Measurements from ENCODE around the gene NDUFAF3. TPM values are rescaled to one million over a fixed set of nuclear protein-coding genes. Genes with fewer than 3 reads are reported as not detected.
"Not testable (repeated sequence)": the region's sequence is repeated elsewhere in the genome, so short reads cannot be mapped to it uniquely, and the experiment has no call there.

NDUFAF3 gene
- total RNA-seq, 1 experiment from 2014 or later = 109 TPM

GRCh38 chr3:49007068-49007770, 14.7 kb upstream of the NDUFAF3 start, which contains the start of gene WDR6:
Gene WDR6 (plus strand): TSS chr3:49007391. CDS start chr3:49007432, 41 bp downstream.
- peak; percentile 94 to 96 for DNase-seq (ENCODE audit: low read depth in 1 of 2, low spot score in 2 of 2)

DNA sequence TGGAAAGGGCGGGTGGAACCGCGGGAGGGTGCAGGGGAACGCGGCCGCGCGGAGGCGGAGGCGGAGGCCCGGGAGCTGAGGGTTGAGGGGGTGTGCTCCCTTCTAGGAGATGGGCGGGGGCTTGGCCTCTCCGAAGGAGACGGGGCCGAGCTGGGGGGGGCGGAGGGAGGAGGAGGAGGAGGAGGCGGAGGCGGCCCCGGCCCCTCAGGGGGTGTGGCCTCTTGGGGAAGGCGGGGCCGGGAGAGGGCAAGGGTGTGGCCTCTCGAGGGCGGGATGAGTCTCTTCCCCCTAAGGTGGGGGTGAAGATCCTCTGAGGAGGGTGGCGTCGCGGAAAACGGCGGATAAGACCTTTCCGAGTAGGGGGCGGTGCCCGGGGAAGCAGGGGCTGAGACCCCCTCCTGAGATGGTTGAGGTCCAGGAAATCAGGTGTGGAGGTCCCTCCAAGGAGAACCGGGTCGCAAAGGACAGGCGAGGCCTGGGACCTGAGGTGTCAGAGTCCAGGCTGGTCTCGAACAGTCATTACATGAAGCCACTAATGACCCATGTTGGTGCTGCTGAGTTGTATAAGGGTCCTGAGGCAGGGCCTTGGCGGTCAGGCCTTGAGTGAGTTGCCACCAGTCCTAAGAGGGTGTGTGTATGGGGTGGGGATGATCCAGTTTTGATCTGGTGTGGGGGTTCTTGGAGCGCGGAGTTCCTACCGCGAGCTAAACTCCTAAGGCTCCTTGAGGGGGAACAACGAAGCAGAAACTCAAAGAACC, 14.0 kb upstream of the NDUFAF3 start:
- Histone ChIP-seq H3K27me3 (replicated peaks) (no peaks in the 10 kb centered on the region), H3K27ac (peak overlapping the region; percentile 65; the same call in 1 of the 2 replicates), H3K36me3 (peaks cover 23% of the 10 kb centered on the region), H3K4me1 (replicated peaks) (peaks cover 14% of the 10 kb centered on the region), H3K9me3 (replicated peaks) (no peaks in the 10 kb centered on the region), H3K4me3 (peak overlapping the region; percentile 65)
- DNase-seq (ENCODE audit: low read depth in 1 of 2, low spot score in 2 of 2) = peak; percentile 81 to 92

More at GRCh38 chr3:49007068-49007770, 14.7 kb upstream of the NDUFAF3 start, which contains the start of gene WDR6:
- H3K4me3 ChIP-seq = peak within 1 kb of the TSS; percentile 65
- peak within 1 kb of the TSS; percentile 65 for H3K27ac ChIP-seq
- H3K36me3 ChIP-seq = peaks cover 16% of the 10 kb centered on the region
- no peaks in the 10 kb centered on the region for H3K27me3 ChIP-seq (replicated peaks)
- peaks cover 14% of the 10 kb centered on the region for H3K4me1 ChIP-seq (replicated peaks)
- no peaks in the 10 kb centered on the region for H3K9me3 ChIP-seq (replicated peaks)

- not testable (repeated sequence) for DNase-seq (ENCODE audit: low read depth in 1 of 2, low spot score in 2 of 2); H3K9me3 ChIP-seq (replicated peaks); H3K27ac ChIP-seq; H3K27me3 ChIP-seq (replicated peaks); H3K4me3 ChIP-seq
- Histone ChIP-seq H3K36me3 (peaks cover 29% of the 10 kb centered on the region), H3K4me1 (replicated peaks) (peaks cover 14% of the 10 kb centered on the region)
These were observed 13.3 kb upstream of the NDUFAF3 start for GRCh38 chr3:49008627-49009026.

GRCh38 chr3:49009396-49009795, 12.5 kb upstream of the NDUFAF3 start:
- Histone ChIP-seq H3K9me3 (replicated peaks) (no peaks in the 10 kb centered on the region), H3K27me3 (replicated peaks) (no peaks in the 10 kb centered on the region), H3K27ac (no peak overlapping the region), H3K4me3 (no peak overlapping the region), H3K36me3 (peaks cover 37% of the 10 kb centered on the region), H3K4me1 (replicated peaks) (peaks cover 14% of the 10 kb centered on the region)
- no peak for DNase-seq (ENCODE audit: low read depth in 1 of 2, low spot score in 2 of 2)

DNA sequence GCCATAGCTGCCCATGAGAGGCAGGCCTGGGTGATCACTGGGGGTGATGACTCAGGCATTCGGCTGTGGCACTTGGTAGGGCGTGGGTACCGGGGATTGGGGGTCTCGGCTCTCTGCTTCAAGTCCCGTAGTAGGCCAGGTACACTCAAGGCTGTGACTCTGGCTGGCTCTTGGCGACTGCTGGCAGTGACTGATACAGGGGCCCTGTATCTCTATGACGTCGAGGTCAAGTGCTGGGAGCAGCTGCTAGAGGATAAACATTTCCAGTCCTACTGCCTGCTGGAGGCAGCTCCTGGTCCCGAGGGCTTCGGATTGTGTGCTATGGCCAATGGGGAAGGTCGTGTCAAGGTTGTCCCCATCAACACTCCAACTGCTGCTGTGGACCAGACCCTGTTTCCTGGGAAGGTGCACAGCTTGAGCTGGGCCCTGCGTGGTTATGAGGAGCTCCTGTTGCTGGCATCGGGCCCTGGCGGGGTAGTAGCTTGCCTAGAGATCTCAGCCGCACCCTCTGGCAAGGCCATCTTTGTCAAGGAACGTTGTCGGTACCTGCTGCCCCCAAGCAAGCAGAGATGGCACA, 9.4 kb upstream of the NDUFAF3 start:
- H3K27ac ChIP-seq = no peak overlapping the region
- H3K36me3 ChIP-seq = peaks cover 60% of the 10 kb centered on the region
- no peaks in the 10 kb centered on the region for H3K9me3 ChIP-seq (replicated peaks)
- H3K4me3 ChIP-seq = no peak overlapping the region
- H3K27me3 ChIP-seq (replicated peaks) = no peaks in the 10 kb centered on the region
- no peak for DNase-seq (ENCODE audit: low read depth in 1 of 2, low spot score in 2 of 2)
- peaks cover 9% of the 10 kb centered on the region for H3K4me1 ChIP-seq (replicated peaks)

- peaks cover 12% of the 10 kb centered on the region for H3K4me1 ChIP-seq (replicated peaks)
- H3K27ac ChIP-seq = no peak overlapping the region
- peak in 1 of 2 experiments; percentile 36 for DNase-seq (ENCODE audit: low read depth in 1 of 2, low spot score in 2 of 2)
- no peak overlapping the region for H3K4me3 ChIP-seq
- H3K36me3 ChIP-seq = peaks cover 59% of the 10 kb centered on the region
- no peaks in the 10 kb centered on the region for H3K9me3 ChIP-seq (replicated peaks)
- H3K27me3 ChIP-seq (replicated peaks) = no peaks in the 10 kb centered on the region
These were observed 8.7 kb upstream of the NDUFAF3 start for GRCh38 chr3:49013113-49013737.

- no peaks in the 10 kb centered on the region for H3K9me3 ChIP-seq (replicated peaks)
- H3K4me3 ChIP-seq = no peak overlapping the region
- peaks cover 60% of the 10 kb centered on the region for H3K36me3 ChIP-seq
- DNase-seq (ENCODE audit: low read depth in 1 of 2, low spot score in 2 of 2) = peak in 1 of 2 experiments; percentile 43
- H3K27me3 ChIP-seq (replicated peaks) = no peaks in the 10 kb centered on the region
- peaks cover 18% of the 10 kb centered on the region for H3K4me1 ChIP-seq (replicated peaks)
- no peak overlapping the region for H3K27ac ChIP-seq
These were observed 7.9 kb upstream of the NDUFAF3 start for GRCh38 chr3:49013738-49014660.

DNA sequence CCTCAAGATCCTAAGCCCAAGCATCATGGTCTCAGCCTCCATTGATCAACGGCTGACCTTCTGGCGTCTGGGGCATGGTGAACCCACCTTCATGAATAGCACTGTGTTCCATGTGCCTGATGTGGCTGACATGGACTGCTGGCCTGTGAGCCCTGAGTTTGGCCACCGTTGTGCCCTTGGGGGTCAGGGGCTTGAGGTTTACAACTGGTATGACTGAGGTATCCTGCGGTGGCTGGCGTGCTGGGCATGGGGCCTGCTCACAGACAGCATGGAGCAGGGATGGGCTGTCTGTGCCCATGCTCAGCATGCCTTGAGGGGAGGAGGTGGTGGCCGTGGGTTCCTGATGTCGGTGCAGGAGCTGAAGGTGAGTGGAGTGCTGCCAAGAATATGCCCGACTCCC, 6.8 kb upstream of the NDUFAF3 start:
- Histone ChIP-seq H3K4me1 (replicated peaks) (peaks cover 29% of the 10 kb centered on the region), H3K27ac (no peak overlapping the region), H3K4me3 (no peak overlapping the region), H3K9me3 (replicated peaks) (no peaks in the 10 kb centered on the region), H3K36me3 (peaks cover 60% of the 10 kb centered on the region), H3K27me3 (replicated peaks) (no peaks in the 10 kb centered on the region)
- no peak for DNase-seq (ENCODE audit: low read depth in 1 of 2, low spot score in 2 of 2)

DNA sequence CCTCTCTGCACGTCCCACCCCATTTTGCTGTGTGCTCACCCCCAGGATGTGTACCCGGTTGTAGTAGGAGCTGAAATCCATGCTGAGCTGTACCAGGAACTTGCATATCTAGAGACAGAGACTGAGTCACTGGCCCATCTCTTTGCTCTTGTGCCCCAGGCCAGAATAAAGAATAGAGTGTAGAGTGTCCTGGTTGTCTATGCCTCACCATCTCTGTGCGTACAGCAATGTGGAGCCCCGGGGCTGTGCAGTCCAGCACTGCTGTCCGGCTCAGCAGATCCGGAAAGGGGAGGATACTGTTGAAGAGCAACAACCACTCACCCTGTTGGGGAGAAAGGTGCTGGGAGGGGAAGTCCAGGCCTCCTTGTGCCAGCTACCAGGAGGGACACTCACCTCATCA, 6.2 kb upstream of the NDUFAF3 start:
- H3K27me3 ChIP-seq (replicated peaks) = no peaks in the 10 kb centered on the region
- peaks cover 60% of the 10 kb centered on the region for H3K36me3 ChIP-seq
- H3K27ac ChIP-seq = no peak overlapping the region
- no peak overlapping the region for H3K4me3 ChIP-seq
- no peak for DNase-seq (ENCODE audit: low read depth in 1 of 2, low spot score in 2 of 2)
- H3K4me1 ChIP-seq (replicated peaks) = peaks cover 30% of the 10 kb centered on the region
- no peaks in the 10 kb centered on the region for H3K9me3 ChIP-seq (replicated peaks)

GRCh38 chr3:49016414-49017228, 5.3 kb upstream of the NDUFAF3 start:
- H3K27me3 ChIP-seq (replicated peaks) = no peaks in the 10 kb centered on the region
- H3K36me3 ChIP-seq = peaks cover 63% of the 10 kb centered on the region
- H3K27ac ChIP-seq = no peak overlapping the region
- peaks cover 30% of the 10 kb centered on the region for H3K4me1 ChIP-seq (replicated peaks)
- H3K9me3 ChIP-seq (replicated peaks) = no peaks in the 10 kb centered on the region
- DNase-seq (ENCODE audit: low read depth in 1 of 2, low spot score in 2 of 2) = no peak
- H3K4me3 ChIP-seq = no peak overlapping the region

DNA sequence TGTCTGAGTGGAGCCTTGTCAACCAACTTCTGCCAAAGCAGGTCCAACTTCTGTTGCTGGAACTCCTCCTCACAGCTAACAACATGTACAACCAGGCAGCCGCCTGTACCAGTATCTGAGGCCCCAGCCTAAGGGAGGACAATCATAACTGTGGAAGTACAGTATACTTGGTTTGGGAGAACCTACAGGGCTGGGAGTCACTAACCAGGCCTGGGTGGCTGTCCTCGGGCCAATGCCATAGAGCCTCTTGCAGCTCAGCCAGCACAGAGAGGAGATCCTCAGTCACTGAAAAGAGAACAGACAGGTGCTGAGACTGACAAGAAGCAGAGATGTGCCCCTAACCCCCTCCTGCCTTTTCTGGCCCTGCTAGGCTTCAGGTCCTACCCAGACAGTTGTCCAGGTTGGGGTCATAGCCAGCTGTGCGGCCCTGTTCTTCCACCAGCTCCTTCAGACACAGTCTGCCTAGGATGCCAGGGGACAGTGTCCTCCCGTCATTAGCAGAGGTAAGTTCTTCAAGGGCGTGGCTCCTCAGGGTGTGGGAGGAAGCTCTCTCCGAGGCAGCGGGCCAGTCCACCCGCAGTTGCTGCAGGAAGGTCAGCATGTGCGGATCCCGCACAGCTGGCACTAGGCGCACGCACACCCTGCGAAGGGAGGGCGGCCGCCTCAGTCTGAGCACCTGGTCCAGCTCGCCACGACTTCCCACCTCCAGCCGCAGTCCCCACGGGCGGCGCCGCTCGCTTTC, 4.5 kb upstream of the NDUFAF3 start:
- no peaks in the 10 kb centered on the region for H3K9me3 ChIP-seq (replicated peaks)
- H3K36me3 ChIP-seq = peaks cover 61% of the 10 kb centered on the region
- H3K27ac ChIP-seq = no peak overlapping the region; the same call in 1 of the 2 replicates
- peaks cover 30% of the 10 kb centered on the region for H3K4me1 ChIP-seq (replicated peaks)
- H3K4me3 ChIP-seq = peak overlapping the region; percentile 78
- H3K27me3 ChIP-seq (replicated peaks) = no peaks in the 10 kb centered on the region
- peak in 1 of 2 experiments; percentile 19 for DNase-seq (ENCODE audit: low read depth in 1 of 2, low spot score in 2 of 2)
